Nucleus accumbens (tissue), 56 donors: Measurements from ENCODE around the gene GSTM5.
A peak's percentile ranks its signal among the peaks of the same experiment; 100 is the strongest.
"Not testable (repeated sequence)": the region's sequence is repeated elsewhere in the genome, so short reads cannot be mapped to it uniquely, and the experiment has no call there.

Source experiments
- DNase-seq, 56 donors: peaks; one replicate each; lab custom pipeline; 2025; lab: John Stamatoyannopoulos, UW

The GSTM5 gene

DNA sequence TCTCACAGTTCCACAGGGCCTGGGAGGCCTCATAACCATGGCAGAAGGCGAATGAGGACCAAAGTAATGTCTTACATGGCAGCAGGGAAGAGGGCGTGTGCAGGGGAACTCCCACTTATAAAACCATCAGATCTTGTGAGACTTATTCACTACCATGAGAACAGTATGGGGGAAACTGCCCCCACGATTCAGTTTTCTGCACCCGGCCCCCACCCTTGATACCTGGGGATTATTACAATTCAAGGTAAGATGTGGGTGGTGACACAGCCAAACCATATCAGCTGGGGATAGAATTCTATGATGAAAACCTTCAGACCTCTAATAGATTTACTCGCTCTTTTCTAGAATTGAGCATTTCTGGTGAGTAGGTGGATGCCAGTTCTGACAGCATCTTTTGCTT, 17.7 kb upstream of the GSTM5 start:
- DNase-seq: peak in 5 of 56 donors; percentile 11 to 57 (median 21)

DNA sequence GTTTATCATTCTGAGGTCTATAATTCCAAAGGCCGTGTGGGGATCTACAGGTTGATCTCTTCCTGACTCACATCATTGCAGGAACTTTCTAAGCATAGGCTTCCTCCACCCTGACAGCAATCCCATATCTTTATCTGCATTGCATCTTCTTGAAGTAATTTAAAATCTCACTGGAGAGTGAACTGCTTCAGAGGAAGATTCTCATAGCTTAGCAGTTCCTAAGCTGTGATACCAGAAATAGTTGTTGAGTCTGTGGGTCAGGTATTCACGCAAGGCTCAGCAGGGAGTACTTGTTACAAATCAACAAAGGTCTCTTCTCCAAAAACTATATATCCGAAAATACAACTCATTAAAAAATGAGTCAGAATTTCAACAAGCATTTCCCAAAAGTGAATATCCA, 16.9 kb upstream of the GSTM5 start:
- DNase-seq: not testable (repeated sequence)

DNA sequence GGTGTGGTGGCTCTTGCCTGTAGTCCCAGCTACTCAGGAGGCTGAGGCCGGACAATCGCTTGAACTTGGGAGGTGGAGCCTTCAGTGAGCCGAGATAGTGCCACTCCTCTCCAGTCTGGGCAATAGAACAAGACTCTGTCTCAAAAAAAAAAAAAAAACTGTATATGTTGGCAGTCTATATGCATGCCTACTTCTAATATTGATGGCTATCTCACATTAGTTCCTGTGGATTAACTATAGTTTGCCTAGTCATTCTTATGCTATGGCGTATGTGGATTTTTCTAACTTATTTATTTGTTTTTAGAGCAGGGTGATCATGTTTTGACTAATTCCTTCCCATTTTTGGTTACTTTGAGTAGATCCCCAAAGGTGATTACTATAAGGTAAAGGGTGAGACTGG, 15.0 kb upstream of the GSTM5 start:
- DNase-seq: no peak

DNA sequence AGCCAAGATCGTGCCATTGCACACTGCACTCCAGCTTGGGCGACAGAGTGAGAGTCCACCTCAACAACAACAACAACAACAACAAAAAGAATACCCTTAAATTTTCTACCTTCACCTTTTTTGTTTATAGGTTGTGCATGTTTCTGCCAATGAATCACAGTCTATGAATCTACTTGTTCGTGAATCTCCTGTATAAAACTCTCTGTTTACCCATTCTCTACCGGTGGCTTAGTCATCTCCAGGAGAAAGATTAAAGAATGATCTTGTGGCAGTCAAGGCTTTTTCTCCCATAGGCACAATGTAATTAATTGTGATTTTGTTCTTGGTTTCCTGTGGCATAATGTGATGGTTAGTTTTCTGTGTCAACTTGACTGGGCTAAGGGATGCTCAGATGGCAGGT, 14.2 kb upstream of the GSTM5 start:
- DNase-seq: not testable (repeated sequence)

DNA sequence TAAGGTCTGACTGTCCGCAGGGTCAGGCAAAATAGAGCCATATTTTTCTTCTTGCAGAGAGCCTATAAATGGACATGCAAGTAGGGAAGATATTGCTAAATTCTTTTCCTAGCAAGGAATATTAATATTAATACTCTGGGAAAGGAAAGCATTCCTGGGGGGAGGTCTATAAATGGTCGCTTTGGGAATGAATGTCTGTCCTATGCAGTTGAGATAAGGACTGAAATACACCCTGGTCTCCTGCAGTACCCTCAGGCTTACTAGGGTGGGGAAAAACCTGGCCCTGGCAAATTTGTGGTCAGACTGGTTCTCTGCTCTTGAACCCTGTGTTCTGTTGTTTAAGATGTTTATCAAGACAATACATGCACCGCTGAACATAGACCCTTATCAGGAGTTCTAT, 9.1 kb upstream of the GSTM5 start:
- DNase-seq: not testable (repeated sequence)

DNA sequence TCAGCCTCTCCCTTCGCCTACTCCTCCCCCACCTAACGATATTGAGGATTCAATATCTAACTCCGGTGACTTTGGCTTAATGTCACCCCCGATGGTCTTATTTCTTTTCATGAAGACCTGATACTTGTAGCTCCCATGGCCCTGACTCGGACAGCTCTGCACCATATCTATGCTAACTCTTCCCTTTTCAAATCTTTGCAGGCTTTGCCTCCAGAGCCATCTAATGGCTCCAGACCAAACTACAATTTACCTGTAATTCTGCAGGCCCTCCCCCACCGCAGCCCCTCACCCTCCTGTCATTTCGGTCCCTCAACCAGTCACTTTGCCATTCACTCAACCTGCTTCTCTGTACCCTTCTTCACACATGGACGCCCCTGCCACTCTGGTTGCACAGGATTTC, 7.9 kb upstream of the GSTM5 start:
- DNase-seq: no peak

DNA sequence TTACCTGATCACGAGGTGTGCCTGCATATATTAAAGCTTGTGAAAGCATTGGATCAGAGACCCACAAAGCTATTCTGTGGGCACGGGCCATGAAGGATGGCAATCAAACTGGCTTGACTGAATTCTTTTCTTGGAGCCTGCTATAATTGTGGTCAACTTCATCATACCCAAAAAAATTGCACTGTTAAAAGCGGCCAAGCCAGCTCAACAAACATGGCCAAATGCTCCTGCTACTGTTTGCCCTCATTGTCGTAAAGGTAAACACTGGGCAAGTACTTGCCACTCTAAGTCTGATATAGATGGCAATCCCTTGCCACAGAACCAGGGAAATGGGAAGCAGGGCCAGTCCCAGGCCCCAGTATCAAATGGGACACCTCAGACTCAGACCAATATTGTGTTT, 6.6 kb upstream of the GSTM5 start:
- DNase-seq: no peak

DNA sequence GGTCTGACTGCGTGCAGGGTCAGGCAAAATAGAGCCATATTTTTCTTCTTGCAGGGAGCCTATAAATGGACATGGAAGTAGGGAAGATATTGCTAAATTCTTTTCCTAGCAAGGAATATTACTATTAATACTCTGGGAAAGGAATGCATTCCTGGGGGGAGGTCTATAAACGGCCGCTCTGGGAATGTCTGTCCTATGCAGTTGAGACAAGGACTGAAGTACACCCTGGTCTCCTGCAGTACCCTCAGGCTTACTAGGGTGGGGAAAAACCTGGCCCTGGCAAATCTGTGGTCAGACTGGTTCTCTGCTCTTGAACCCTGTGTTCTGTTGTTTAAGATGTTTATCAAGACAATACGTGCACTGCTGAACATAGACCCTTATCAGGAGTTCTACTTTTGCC, 3.1 kb upstream of the GSTM5 start:
- DNase-seq: not testable (repeated sequence)

DNA sequence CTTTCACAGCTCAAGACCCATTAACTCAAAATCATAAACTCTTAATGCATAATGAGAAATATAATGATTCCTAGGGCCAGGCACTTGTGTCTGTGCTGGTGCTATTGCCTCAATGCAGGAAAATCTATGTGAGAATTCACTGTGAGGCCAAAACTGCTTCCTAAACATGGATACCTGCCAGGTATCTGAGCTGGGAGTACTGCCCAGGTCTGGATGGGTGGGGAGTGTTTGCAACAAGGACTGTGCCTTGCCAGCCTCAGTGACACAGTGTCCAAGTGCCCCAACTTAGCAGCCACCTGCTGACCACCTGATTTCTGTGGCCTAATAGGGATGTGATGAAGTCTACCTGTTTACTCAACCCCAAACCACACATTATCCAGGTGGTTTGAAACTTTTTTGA, 2.2 kb upstream of the GSTM5 start:
- DNase-seq: not testable (repeated sequence)

DNA sequence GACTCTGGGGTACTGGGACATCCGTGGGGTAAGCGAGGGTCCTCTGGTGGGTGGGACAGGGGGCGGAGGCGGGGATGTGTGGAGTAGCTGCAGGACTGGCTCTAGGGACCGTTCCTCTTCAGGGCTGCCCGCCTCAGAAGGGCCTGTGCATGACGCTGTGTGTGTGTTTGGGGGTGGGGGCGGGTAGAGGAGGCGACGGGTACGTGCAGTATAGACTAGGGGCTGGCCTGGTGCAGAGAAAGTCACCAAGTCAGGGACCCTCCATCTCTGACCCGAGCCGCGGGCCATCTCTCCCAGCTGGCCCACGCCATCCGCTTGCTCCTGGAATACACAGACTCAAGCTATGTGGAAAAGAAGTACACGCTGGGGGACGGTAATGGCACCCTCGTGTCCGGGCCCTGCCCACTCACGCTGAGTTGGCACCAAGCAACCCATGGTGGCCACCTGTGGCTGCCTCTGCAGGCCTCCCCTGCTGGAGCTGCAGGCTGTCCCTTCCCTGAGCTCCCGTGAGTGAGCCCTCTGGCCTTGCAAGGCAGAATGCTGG, 342 bp downstream of the GSTM5 start:
- no peak for DNase-seq

DNA sequence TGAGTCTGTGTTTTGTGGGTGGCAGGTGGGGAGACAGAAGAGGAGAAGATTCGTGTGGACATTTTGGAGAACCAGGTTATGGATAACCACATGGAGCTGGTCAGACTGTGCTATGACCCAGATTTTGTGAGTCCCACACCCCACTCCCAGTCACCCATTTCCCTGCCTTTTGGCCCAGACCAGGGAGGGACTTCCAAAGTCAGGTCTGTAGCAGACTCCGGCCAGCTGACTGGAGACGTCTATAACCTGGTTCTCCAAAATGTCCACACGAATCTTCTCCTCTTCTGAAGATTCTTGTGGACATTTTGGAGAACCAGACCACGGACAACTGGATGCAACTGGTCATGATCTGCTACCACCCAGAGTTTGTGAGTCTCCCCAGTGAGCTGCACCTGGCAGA, 1.6 kb downstream of the GSTM5 start:
- DNase-seq: no peak

DNA sequence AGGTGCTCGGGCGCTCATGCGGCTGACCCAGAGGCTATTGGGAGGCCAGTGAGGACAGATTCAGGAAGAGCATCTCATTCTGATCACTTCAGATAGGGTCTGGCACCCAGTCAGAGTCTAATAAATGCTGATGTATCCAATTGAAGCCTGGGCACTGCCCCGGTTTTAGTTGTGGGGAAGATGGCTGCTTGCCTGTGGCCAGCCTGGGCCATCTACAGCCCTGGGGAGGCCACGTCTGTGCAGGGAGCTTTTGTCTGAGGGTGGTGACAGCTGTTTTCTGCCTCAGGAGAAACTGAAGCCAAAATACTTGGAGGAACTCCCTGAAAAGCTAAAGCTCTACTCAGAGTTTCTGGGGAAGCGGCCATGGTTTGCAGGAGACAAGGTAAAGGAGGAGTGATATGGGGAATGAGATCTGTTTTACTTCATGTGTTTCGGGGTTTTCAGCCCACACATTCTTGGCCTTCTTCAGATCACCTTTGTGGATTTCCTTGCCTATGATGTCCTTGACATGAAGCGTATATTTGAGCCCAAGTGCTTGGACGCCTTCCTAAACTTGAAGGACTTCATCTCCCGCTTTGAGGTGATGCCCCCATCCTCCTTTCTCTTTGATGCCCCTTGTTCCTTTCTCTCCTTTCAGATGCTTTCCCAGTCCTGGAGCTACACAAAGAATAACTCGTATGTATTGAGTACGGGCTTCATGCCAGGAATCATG, 2.8 kb downstream of the GSTM5 start:
- no peak for DNase-seq

DNA sequence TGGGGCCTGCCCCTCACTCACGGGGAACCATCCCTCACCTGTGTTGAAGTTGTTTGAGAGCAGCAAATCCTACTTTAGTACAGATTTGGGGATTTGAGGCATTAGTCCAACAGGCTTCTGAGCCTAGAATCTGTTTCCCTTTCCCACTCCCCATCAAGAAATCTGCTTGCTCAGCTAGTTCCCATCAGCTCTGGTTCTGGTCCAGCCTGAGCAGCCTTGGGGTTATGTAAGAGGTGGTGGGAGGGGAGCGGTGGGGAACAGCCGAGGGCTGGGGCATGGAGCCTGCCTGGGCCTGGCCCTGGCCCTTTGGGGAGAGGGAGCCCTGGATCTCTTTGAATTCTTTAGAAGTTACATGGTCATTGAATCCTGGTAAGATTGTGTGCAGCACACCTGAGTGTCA, 4.1 kb downstream of the GSTM5 start:
- no peak for DNase-seq

DNA sequence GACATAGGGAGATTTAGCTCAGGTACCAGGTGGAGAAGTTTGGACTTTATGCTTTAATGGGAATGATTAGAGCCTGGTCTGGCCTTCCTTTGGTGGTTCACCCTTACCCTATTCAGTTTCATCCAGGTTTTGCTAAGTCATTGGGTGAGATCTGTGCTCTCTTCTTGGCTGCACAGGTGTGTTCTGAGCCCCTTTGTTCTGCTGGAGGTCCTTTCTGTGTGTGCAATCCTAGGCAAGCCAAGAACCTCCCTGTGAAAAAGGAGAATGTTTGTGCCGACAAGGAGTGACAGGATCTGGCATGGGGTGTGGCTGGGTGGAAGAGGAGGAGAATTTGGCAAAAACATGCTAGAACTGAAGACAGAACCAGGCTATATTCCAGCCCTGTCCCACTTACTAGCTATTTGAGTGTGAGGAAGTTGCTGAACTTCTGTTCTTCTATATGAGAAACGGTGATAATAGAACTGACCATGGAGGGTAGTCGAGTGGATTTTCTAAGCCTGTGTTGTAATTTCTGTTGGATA, 4.6 kb downstream of the GSTM5 start:
- no peak for DNase-seq

DNA sequence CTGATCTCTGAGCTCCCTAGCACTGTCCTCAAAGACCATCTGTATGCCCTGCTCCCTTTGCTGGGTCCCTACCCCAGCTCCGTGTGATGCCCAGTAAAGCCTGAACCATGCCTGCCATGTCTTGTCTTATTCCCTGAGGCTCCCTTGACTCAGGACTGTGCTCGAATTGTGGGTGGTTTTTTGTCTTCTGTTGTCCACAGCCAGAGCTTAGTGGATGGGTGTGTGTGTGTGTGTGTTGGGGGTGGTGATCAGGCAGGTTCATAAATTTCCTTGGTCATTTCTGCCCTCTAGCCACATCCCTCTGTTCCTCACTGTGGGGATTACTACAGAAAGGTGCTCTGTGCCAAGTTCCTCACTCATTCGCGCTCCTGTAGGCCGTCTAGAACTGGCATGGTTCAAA, 5.7 kb downstream of the GSTM5 start:
- no peak for DNase-seq

DNA sequence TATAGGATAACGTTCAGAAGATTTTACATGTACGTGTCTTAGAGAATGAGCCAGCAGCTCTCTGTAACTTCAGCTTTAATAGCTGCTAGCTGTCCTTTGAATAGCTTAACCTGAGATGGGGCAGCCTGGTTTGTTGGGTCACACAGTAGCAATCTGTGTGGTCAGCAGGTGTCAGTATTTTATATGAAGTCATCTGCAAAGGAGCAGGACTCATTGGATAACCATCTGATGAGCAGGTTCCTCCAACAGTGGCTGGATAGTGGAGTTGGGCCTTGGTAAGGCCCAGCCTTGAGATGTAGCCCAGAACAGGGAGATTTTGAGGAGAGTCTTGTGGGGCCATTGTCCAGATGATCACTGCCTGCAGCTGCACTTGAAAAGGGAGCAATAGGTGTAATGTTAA, 6.4 kb downstream of the GSTM5 start:
- no peak for DNase-seq

DNA sequence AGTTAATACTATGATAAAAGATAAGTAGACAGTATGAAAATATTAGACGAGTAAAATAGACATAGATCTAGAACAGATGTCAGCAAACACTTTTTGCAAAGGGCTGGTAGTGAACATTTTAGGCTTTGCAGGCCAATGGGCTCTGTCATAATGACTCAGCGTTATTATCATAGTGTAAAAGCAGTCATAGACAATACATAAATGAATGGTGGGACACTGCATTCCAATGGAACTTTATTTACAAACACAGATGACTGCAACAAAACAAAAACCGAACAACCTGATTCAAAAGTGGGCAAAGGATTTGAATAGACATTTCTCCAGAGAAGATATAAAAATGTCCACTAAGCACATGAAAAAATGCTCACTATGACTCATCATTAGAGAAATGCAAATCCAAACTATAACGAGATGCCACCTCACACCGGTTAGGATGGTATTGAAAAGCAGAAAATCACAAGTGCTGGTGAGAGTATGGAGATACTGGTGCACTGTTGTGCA, 7.3 kb downstream of the GSTM5 start:
- DNase-seq: no peak

DNA sequence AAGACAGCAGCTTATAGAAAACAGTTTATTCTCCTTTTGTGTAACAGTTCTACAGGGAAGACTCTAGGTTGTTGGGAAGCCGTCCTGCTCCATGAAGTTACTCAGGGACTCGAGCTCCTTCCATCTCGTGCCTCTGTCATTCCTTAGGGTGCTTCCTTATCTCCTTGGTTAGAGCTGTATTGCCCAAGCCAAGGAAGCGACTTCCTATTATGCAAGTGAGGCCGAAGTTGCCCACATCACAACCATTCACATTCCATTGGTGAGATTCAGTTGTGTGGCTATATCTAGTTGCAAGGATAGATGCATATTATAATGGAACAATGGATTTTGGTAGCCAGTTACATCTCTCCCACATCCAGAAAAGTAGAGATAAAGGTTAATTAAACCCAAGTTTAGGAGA, 9.0 kb downstream of the GSTM5 start:
- DNase-seq: no peak

DNA sequence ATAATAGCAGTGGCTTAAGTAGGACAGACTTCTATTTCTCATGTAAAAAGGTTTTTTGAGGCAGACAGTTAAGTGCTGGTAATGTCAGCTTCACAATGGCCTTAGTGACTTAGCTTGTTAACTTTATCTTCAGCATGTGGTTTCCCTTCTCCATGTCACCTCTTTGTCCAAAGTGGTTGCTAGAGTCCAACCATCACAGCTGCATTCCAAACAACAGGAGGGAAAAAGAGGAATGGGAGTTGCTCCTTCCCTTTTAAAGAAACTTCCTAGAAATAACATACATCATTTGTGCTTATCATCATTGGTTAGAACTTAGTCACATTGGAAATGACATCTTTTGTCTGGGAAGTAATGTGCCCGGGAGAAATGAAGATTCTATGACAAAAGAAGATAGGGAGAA, 9.9 kb downstream of the GSTM5 start:
- no peak for DNase-seq

DNA sequence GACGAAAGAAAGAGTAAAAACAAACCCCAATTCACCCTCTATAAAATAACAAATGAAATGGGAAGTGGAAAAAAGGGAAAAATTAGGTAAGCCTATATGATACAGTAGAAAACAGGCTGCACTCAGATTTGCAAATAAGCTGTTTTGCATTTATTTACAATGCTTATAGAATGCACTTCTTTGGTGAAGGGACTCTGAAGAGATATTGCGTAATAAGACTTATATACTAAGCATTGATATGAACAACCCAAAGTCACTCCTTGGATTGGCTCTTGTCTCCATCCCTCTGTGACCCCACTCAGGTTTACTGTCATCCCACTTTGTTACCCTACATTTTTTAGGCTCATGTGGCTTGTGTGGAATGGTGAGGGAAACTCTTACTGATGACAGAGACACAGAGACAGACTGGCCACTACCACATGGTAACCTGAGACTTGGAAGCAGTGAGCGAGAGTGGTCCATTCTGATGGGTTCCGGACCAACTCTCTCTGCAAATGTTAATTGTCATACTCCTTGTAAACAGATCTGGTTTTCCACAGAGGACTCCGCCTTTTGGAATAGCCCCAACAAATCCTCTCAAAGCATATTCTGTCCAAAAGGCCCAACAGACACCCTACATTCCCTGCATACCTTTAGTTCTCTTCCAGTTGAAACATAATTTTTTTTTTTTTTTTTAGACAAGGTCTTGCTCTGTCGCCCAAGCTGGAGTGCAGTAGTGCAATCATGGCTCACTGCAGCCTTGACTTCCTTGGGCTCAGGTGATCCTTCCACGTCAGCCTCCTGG, 11.0 kb downstream of the GSTM5 start:
- no peak for DNase-seq

DNA sequence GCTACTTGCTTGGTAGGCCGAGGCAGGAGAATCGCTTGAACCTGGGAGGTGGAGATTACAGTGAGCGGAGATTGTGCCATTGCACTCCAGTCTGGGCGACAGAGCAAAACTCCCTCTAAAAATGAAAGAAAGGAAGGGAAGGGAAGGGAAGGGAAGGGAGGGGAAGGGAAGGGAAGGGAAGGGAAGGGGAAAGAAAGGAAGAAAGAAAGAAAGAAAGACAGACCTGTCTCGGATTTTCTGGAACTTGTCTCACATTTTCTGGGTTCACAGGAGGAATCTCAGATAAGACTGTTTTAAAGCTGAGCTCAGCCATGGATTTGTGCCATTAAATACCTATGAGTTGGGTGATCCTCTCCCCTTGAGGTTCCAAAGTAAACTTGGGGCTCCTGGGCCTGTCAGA, 12.9 kb downstream of the GSTM5 start:
- no peak for DNase-seq

DNA sequence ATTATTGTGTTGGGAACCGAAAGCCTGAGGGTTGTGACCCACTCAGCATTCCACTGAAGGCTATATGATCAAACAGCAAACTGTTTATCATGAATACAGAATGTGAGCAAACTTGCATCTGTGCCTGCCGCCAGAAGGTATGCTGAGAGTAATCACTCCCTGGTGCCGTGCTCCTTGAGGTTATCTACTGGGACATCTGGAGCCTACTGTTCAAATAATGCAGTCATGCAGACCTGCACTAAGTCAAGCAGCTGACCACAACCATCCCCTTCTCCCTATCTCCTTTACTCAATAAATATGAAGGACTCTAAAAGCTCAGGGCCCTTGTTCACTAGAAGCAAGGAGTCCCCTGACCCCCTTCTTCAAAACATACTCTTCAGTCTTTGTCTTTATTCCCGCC, 13.5 kb downstream of the GSTM5 start:
- DNase-seq: no peak
